GM20000 (cell line): ENCODE results near the gene ANTKMT.

Source experiments
- DNase-seq: peaks from one replicate; pipeline ENCODE4 v3.0.0; 2012; ENCODE audit warnings: low spot score
- CTCF ChIP-seq: IDR thresholded peaks from 2 replicates; pipeline ENCODE4 v1.5.1; 2012; ENCODE audit warnings: mild to moderate bottlenecking, control low read depth; ENCODE audit errors: extremely low read depth, missing control alignments

Gene ANTKMT

GRCh38 chr16:733382-734207 lies 12.6 kb downstream of the ANTKMT start:
- peak; percentile 26 for TF ChIP-seq CTCF
- no peak for DNase-seq

- no peak for DNase-seq
- TF ChIP-seq CTCF: no peak
Measured at GRCh38 chr16:734208-734980, 13.4 kb downstream of the ANTKMT start.

GRCh38 chr16:734981-735881 lies 14.3 kb downstream of the ANTKMT start:
- no peak for DNase-seq
- TF ChIP-seq CTCF: no peak

- DNase-seq: peak; percentile 75
- TF ChIP-seq CTCF: no peak
Measured at GRCh38 chr16:735982-736453, 15.1 kb downstream of the ANTKMT start.

GRCh38 chr16:736936-737481 lies 16.1 kb downstream of the ANTKMT start:
- no peak for DNase-seq
- TF ChIP-seq CTCF: no peak

- no peak for DNase-seq
- TF ChIP-seq CTCF: no peak
Measured at GRCh38 chr16:739560-740458, 18.9 kb downstream of the ANTKMT start.
